ENCODE results near the gene YAE1.

YAE1 gene

GRCh38 chr7:39609113-39609934 lies 43.1 kb downstream of the YAE1 start:
- no peak for DNase-seq

- DNase-seq, result no peak
Observed at GRCh38 chr7:39609935-39610263, 43.7 kb downstream of the YAE1 start.

GRCh38 chr7:39613577-39613976 lies 47.4 kb downstream of the YAE1 start:
- DNase-seq, result no peak

GRCh38 chr7:39614299-39614698 lies 48.1 kb downstream of the YAE1 start:
- no peak for DNase-seq

- DNase-seq, result no peak
Observed at GRCh38 chr7:39615350-39615975, 49.3 kb downstream of the YAE1 start.

GRCh38 chr7:39616138-39616537 lies 49.9 kb downstream of the YAE1 start:
- DNase-seq, result no peak

GRCh38 chr7:39617005-39617404 lies 50.8 kb downstream of the YAE1 start:
- DNase-seq, result no peak

GRCh38 chr7:39618868-39619267 lies 52.7 kb downstream of the YAE1 start:
- no peak for DNase-seq

GRCh38 chr7:39620486-39620885 lies 54.3 kb downstream of the YAE1 start:
- no peak for DNase-seq

GRCh38 chr7:39621261-39621660 lies 55.1 kb downstream of the YAE1 start:
- no peak for DNase-seq

- DNase-seq, result no peak
Observed at GRCh38 chr7:39621784-39622411, 55.7 kb downstream of the YAE1 start.

All from DMS 273 treated with DMSO at 0.1 percent for 48 hours (cell line).